ENCODE data around the gene HTD2. TPM values are rescaled to one million over a fixed set of nuclear protein-coding genes. Genes with fewer than 3 reads are reported as not detected.

HTD2 gene
- total RNA-seq, 4 donors from 2014 or later: 14.1 to 26.2 (median 21.7) TPM

GRCh38 chr3:58341376-58341775, 35.1 kb downstream of the HTD2 start:
- no peak for TF ChIP-seq POLR2A (IDR thresholded peaks at IDR 0.05)
- no peak for TF ChIP-seq CTCF (IDR thresholded peaks at IDR 0.05 in 4 of 5, conservative IDR thresholded peaks at IDR 0.05 in 1 of 5)
- intact Hi-C loops (cut with DNase I; ENCODE audit: low total_unique reads) (no loop called here), in situ Hi-C loops (cut with MboI; ENCODE audit: low sequenced_read_pairs in 4 of 4) (no loop called here)
- Histone ChIP-seq H3K4me3 (no peak overlapping the region), H3K9me3 (no peaks in the 10 kb centered on the region), H3K27ac (no peak overlapping the region), H3K4me1 (peaks cover 0 to 1% of the 10 kb centered on the region in 2 donors), H3K36me3 (no peaks in the 10 kb centered on the region), H3K27me3 (no peaks in the 10 kb centered on the region)
- ATAC-seq (no peak), DNase-seq (no peak)

GRCh38 chr3:58342676-58343075, 36.4 kb downstream of the HTD2 start:
- TF ChIP-seq CTCF (IDR thresholded peaks at IDR 0.05 in 4 of 5, conservative IDR thresholded peaks at IDR 0.05 in 1 of 5) (no peak), POLR2A (IDR thresholded peaks at IDR 0.05) (no peak)
- no peaks in the 10 kb centered on the region for H3K27me3 ChIP-seq
- DNase-seq (no peak), ATAC-seq (no peak)
- no peaks in the 10 kb centered on the region for H3K36me3 ChIP-seq
- no peak overlapping the region for H3K4me3 ChIP-seq
- H3K9me3 ChIP-seq: no peaks in the 10 kb centered on the region
- H3K4me1 ChIP-seq: no peaks in the 10 kb centered on the region
- no peak overlapping the region for H3K27ac ChIP-seq
- intact Hi-C loops (cut with DNase I; ENCODE audit: low total_unique reads) (no loop called here), in situ Hi-C loops (cut with MboI; ENCODE audit: low sequenced_read_pairs in 4 of 4) (no loop called here)

- Histone ChIP-seq H3K4me1 (peaks cover 6 to 7% of the 10 kb centered on the region in 2 donors), H3K27ac (no peak overlapping the region), H3K4me3 (no peak overlapping the region), H3K36me3 (no peaks in the 10 kb centered on the region), H3K9me3 (no peaks in the 10 kb centered on the region), H3K27me3 (no peaks in the 10 kb centered on the region)
- in situ Hi-C loops (cut with MboI; ENCODE audit: low sequenced_read_pairs in 4 of 4): no loop called here
- ATAC-seq: no peak
- intact Hi-C loops (cut with DNase I; ENCODE audit: low total_unique reads): no loop called here
- TF ChIP-seq POLR2A (IDR thresholded peaks at IDR 0.05) (no peak), CTCF (IDR thresholded peaks at IDR 0.05 in 4 of 5, conservative IDR thresholded peaks at IDR 0.05 in 1 of 5) (no peak)
- no peak for DNase-seq
Measured at GRCh38 chr3:58345457-58345856, 39.1 kb downstream of the HTD2 start.

GRCh38 chr3:58346368-58346767, 40.0 kb downstream of the HTD2 start:
- in situ Hi-C loops (cut with MboI; ENCODE audit: low sequenced_read_pairs in 4 of 4) (no loop called here), intact Hi-C loops (cut with DNase I; ENCODE audit: low total_unique reads) (no loop called here)
- ATAC-seq: no peak
- no peak for DNase-seq
- H3K9me3 ChIP-seq: no peaks in the 10 kb centered on the region
- H3K27me3 ChIP-seq: no peaks in the 10 kb centered on the region
- no peak overlapping the region for H3K4me3 ChIP-seq
- peaks cover 14% of the 10 kb centered on the region in 2 donors for H3K4me1 ChIP-seq
- H3K27ac ChIP-seq: no peak overlapping the region
- no peaks in the 10 kb centered on the region for H3K36me3 ChIP-seq
- TF ChIP-seq CTCF (IDR thresholded peaks at IDR 0.05 in 4 of 5, conservative IDR thresholded peaks at IDR 0.05 in 1 of 5) (no peak), POLR2A (IDR thresholded peaks at IDR 0.05) (no peak)

GRCh38 chr3:58347984-58348383, 41.7 kb downstream of the HTD2 start:
- no peak for TF ChIP-seq POLR2A (IDR thresholded peaks at IDR 0.05)
- no peak for TF ChIP-seq CTCF (IDR thresholded peaks at IDR 0.05 in 4 of 5, conservative IDR thresholded peaks at IDR 0.05 in 1 of 5)
- ATAC-seq: no peak
- H3K9me3 ChIP-seq: no peaks in the 10 kb centered on the region
- intact Hi-C loops (cut with DNase I; ENCODE audit: low total_unique reads) (no loop called here), in situ Hi-C loops (cut with MboI; ENCODE audit: low sequenced_read_pairs in 4 of 4) (no loop called here)
- no peak overlapping the region for H3K4me3 ChIP-seq
- H3K27ac ChIP-seq: no peak overlapping the region
- peaks cover 14 to 18% of the 10 kb centered on the region in 2 donors for H3K4me1 ChIP-seq
- H3K36me3 ChIP-seq: no peaks in the 10 kb centered on the region
- H3K27me3 ChIP-seq: no peaks in the 10 kb centered on the region
- DNase-seq: no peak

Measured in gastrocnemius medialis (tissue), 4 donors.